Uterus (tissue), 2 donors: ENCODE results near the gene RNF128.

Source experiments
- POLR2A ChIP-seq, 2 donors: fragments of 450-650 bp; IDR thresholded peaks; one replicate each; pipeline ENCODE4 v1.6.1; 2016; ENCODE audit warnings: antibody characterized with exemption in 2 of 2, mild to moderate bottlenecking in 1 of 2, moderate library complexity in 1 of 2
- TF ChIP-seq, protein P1 (sequence below), 4 experiments: fragments of 200-600 bp in 2 of 4; fragments of 450-650 bp in 2 of 4; sonication (generic) in 2 of 4; IDR thresholded peaks; one replicate each; pipeline ENCODE4 v1.5.1; 2016 to 2019; ENCODE audit warnings: antibody characterized with exemption in 4 of 4, mild to moderate bottlenecking in 2 of 4, moderate library complexity in 1 of 4

GRCh38 chrX:106728337-106728736 lies 1.8 kb downstream of the RNF128 start:
- TF ChIP-seq POLR2A (IDR thresholded peaks at IDR 0.05) = no peak
- TF ChIP-seq, protein P1, sequence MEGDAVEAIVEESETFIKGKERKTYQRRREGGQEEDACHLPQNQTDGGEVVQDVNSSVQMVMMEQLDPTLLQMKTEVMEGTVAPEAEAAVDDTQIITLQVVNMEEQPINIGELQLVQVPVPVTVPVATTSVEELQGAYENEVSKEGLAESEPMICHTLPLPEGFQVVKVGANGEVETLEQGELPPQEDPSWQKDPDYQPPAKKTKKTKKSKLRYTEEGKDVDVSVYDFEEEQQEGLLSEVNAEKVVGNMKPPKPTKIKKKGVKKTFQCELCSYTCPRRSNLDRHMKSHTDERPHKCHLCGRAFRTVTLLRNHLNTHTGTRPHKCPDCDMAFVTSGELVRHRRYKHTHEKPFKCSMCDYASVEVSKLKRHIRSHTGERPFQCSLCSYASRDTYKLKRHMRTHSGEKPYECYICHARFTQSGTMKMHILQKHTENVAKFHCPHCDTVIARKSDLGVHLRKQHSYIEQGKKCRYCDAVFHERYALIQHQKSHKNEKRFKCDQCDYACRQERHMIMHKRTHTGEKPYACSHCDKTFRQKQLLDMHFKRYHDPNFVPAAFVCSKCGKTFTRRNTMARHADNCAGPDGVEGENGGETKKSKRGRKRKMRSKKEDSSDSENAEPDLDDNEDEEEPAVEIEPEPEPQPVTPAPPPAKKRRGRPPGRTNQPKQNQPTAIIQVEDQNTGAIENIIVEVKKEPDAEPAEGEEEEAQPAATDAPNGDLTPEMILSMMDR (IDR thresholded peaks at IDR 0.05) = no peak
